Peyer's patch (tissue), 4 donors: Measurements from ENCODE around the gene GLB1L.

Experiments used
- POLR2A ChIP-seq, 2 donors: fragments of 450-650 bp; IDR thresholded peaks; one replicate each; pipeline ENCODE4 v1.5.1; 2017; ENCODE audit warnings: antibody characterized with exemption in 2 of 2, mild to moderate bottlenecking in 2 of 2, moderate library complexity in 2 of 2
- TF ChIP-seq, protein P1 (sequence below), 6 experiments: fragments of 450-650 bp in 4 of 6; fragments of 200-600 bp in 2 of 6; sonication (generic) in 1 of 6; IDR thresholded peaks; one replicate each; pipeline ENCODE4 v1.5.1; 2017 to 2019; ENCODE audit warnings: antibody characterized with exemption in 6 of 6, mild to moderate bottlenecking in 3 of 6, moderate library complexity in 1 of 6

DNA sequence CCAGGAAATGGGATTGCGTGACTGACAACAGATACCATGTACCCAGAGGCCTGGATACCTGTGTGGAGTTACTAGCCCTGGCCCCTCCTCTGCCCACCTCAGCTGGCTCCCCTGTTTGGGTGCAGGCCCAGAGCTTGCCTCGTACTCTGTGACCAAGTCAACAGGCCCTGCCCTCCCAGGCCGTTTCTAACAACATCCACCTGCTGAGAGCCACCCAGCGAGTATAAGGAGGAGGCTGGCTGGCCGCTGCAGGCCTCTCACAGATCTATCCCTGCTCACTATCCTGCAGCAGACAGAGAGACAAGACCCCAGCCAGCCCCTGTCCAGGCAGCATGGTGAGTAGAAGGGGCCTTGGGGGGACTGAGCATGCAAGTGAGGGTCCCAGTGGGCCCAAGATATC lies 21.0 kb upstream of the GLB1L start:
- TF ChIP-seq, protein P1, sequence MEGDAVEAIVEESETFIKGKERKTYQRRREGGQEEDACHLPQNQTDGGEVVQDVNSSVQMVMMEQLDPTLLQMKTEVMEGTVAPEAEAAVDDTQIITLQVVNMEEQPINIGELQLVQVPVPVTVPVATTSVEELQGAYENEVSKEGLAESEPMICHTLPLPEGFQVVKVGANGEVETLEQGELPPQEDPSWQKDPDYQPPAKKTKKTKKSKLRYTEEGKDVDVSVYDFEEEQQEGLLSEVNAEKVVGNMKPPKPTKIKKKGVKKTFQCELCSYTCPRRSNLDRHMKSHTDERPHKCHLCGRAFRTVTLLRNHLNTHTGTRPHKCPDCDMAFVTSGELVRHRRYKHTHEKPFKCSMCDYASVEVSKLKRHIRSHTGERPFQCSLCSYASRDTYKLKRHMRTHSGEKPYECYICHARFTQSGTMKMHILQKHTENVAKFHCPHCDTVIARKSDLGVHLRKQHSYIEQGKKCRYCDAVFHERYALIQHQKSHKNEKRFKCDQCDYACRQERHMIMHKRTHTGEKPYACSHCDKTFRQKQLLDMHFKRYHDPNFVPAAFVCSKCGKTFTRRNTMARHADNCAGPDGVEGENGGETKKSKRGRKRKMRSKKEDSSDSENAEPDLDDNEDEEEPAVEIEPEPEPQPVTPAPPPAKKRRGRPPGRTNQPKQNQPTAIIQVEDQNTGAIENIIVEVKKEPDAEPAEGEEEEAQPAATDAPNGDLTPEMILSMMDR (IDR thresholded peaks at IDR 0.05): no peak
- no peak for TF ChIP-seq POLR2A (IDR thresholded peaks at IDR 0.05)
